Peyer's patch (tissue), 4 donors: Measurements from ENCODE around the gene NOA1. TPM values are rescaled to one million over a fixed set of nuclear protein-coding genes. Genes with fewer than 3 reads are reported as not detected.

ENCODE experiments used
- DNase-seq, 3 donors: peaks; one replicate each; pipeline ENCODE4 v3.0.0-alpha.2; 2017 to 2019
- H3K27ac ChIP-seq, 4 donors: fragments of 200-600 bp; sonication (generic); one replicate each; pipeline ENCODE4 v1.5.1; 2016 to 2019
- H3K27me3 ChIP-seq, 2 donors: fragments of 200-600 bp; sonication (generic); one replicate each; pipeline ENCODE4 v1.5.1; 2019
- H3K36me3 ChIP-seq, 3 donors: fragments of 200-600 bp; sonication (generic); one replicate each; pipeline ENCODE4 v1.5.1; 2016 to 2019
- H3K4me1 ChIP-seq, 4 donors: fragments of 200-600 bp; sonication (generic); one replicate each; pipeline ENCODE4 v1.5.1; 2016 to 2019
- H3K4me3 ChIP-seq, 4 donors: fragments of 200-600 bp; sonication (generic); 1 replicate in 3 of 4; 2 replicates in 1 of 4; pipeline ENCODE4 v1.5.1; 2016 to 2019; ENCODE audit warnings: mild to moderate bottlenecking in 1 of 4
- H3K9me3 ChIP-seq, 4 donors: fragments of 200-600 bp; sonication (generic); one replicate each; pipeline ENCODE4 v1.5.1; 2016 to 2019; ENCODE audit warnings: mild to moderate bottlenecking in 1 of 4
- CTCF ChIP-seq, 6 experiments: fragments of 450-650 bp in 4 of 6; fragments of 200-600 bp in 2 of 6; sonication (generic) in 1 of 6; IDR thresholded peaks; one replicate each; pipeline ENCODE4 v1.5.1; 2017 to 2019; ENCODE audit warnings: antibody characterized with exemption in 6 of 6, mild to moderate bottlenecking in 3 of 6, moderate library complexity in 1 of 6
- POLR2A ChIP-seq, 2 donors: fragments of 450-650 bp; IDR thresholded peaks; one replicate each; pipeline ENCODE4 v1.5.1; 2017; ENCODE audit warnings: antibody characterized with exemption in 2 of 2, mild to moderate bottlenecking in 2 of 2, moderate library complexity in 2 of 2
- total RNA-seq, 4 donors: library from RNA; depleted of rRNA; stranded (reverse); fragments of >200 nt; gene quantifications; one replicate each; pipeline ENCODE4 v1.1.0, GENCODE V29; 2016

Gene NOA1
- total RNA-seq: 10 to 100 TPM; 12.4 to 32.6 (median 26.1) TPM

- TF ChIP-seq CTCF (IDR thresholded peaks at IDR 0.05) (no peak), POLR2A (IDR thresholded peaks at IDR 0.05) (peak; percentile 61 to 86)
- Histone ChIP-seq H3K36me3 (peaks cover 0 to 24% (median 0%) of the 10 kb centered on the region in 3 donors), H3K4me1 (peaks cover 0 to 35% (median 9%) of the 10 kb centered on the region in 4 donors), H3K9me3 (no peaks in the 10 kb centered on the region), H3K4me3 (peak within 1 kb of the TSS; percentile 64 to 96 (median 81)), H3K27me3 (no peaks in the 10 kb centered on the region), H3K27ac (peak within 1 kb of the TSS; percentile 70 to 89 (median 86))
- peak; percentile 96 to 100 (median 98) for DNase-seq
Measured at GRCh38 chr4:56977321-56978012, at the start of gene NOA1. Gene NOA1 (minus strand): TSS chr4:56977606. CDS start chr4:56977585, 21 bp downstream.

- DNase-seq: no peak
- Histone ChIP-seq H3K4me3 (no peak overlapping the region), H3K4me1 (no peaks in the 10 kb centered on the region), H3K9me3 (no peaks in the 10 kb centered on the region), H3K27ac (no peak overlapping the region), H3K36me3 (peaks cover 0 to 96% (median 0%) of the 10 kb centered on the region in 3 donors), H3K27me3 (no peaks in the 10 kb centered on the region)
- TF ChIP-seq CTCF (IDR thresholded peaks at IDR 0.05): no peak
- TF ChIP-seq POLR2A (IDR thresholded peaks at IDR 0.05): no peak
Measured at GRCh38 chr4:57023104-57023503, 45.7 kb upstream of the NOA1 start.

GRCh38 chr4:57020467-57021101 lies 43.2 kb upstream of the NOA1 start:
- TF ChIP-seq POLR2A (IDR thresholded peaks at IDR 0.05) (no peak), CTCF (IDR thresholded peaks at IDR 0.05) (no peak)
- DNase-seq: no peak

GRCh38 chr4:57018980-57019379 lies 41.6 kb upstream of the NOA1 start:
- TF ChIP-seq CTCF (IDR thresholded peaks at IDR 0.05): no peak
- no peak for TF ChIP-seq POLR2A (IDR thresholded peaks at IDR 0.05)
- peaks cover 0 to 98% (median 6%) of the 10 kb centered on the region in 3 donors for H3K36me3 ChIP-seq
- no peak overlapping the region for H3K4me3 ChIP-seq
- DNase-seq: no peak
- no peaks in the 10 kb centered on the region for H3K4me1 ChIP-seq
- H3K27ac ChIP-seq: no peak overlapping the region
- no peaks in the 10 kb centered on the region for H3K27me3 ChIP-seq
- no peaks in the 10 kb centered on the region for H3K9me3 ChIP-seq

More at GRCh38 chr4:57020467-57021101, 43.2 kb upstream of the NOA1 start:
- Histone ChIP-seq H3K27me3 (no peaks in the 10 kb centered on the region), H3K36me3 (peaks cover 0 to 98% (median 6%) of the 10 kb centered on the region in 3 donors), H3K27ac (no peak overlapping the region), H3K9me3 (no peaks in the 10 kb centered on the region), H3K4me3 (no peak overlapping the region), H3K4me1 (no peaks in the 10 kb centered on the region)

GRCh38 chr4:57013543-57014120 lies 36.2 kb upstream of the NOA1 start:
- H3K27me3 ChIP-seq: no peaks in the 10 kb centered on the region
- no peaks in the 10 kb centered on the region for H3K4me1 ChIP-seq
- no peak overlapping the region for H3K4me3 ChIP-seq
- H3K9me3 ChIP-seq: no peaks in the 10 kb centered on the region
- DNase-seq: no peak
- TF ChIP-seq CTCF (IDR thresholded peaks at IDR 0.05): no peak
- TF ChIP-seq POLR2A (IDR thresholded peaks at IDR 0.05): no peak
- no peak overlapping the region for H3K27ac ChIP-seq
- peaks cover 0 to 99% (median 10%) of the 10 kb centered on the region in 3 donors for H3K36me3 ChIP-seq
